OCI-LY3 (cell line): Measurements from ENCODE around the gene SRR.

Source experiments
- H2AFZ ChIP-seq: fragments of 200-600, 300-600 bp; shearing (Covaris generic); 2 replicates; pipeline ENCODE4 v1.6.0; 2014; ENCODE audit warnings: antibody characterized with exemption, low read depth, low read length
- H3K27ac ChIP-seq: fragments of 200-600, 300-600 bp; sonication (generic); 2 replicates; pipeline ENCODE4 v1.5.1; 2014; ENCODE audit warnings: mild to moderate bottlenecking, low read length, moderate library complexity, mixed read lengths
- H3K27me3 ChIP-seq: fragments of 200-600, 300-600 bp; sonication (generic); 2 replicates; pipeline ENCODE4 v1.6.1; 2014; ENCODE audit warnings: low read depth, low read length, mixed read lengths
- H3K36me3 ChIP-seq: fragments of 200-600, 300-600 bp; sonication (generic); replicated peaks from 2 replicates; pipeline ENCODE3; 2014; ENCODE audit warnings: low read depth, low read length, mixed read lengths
- H3K4me1 ChIP-seq: fragments of 300-600, 200-600 bp; sonication (generic); 2 replicates; pipeline ENCODE4 v1.6.1; 2014; ENCODE audit warnings: low read length, mixed read lengths
- H3K4me2 ChIP-seq: fragments of 200-600, 300-600 bp; sonication (generic); 2 replicates; pipeline ENCODE4 v1.6.1; 2014; ENCODE audit warnings: low read length, mixed read lengths
- H3K4me3 ChIP-seq: fragments of 300-600, 200-600 bp; sonication (generic); 2 replicates; pipeline ENCODE4 v1.5.1; 2014; ENCODE audit warnings: antibody characterized with exemption, mild to moderate bottlenecking, low read length, moderate library complexity
- H3K79me2 ChIP-seq: fragments of 300-600, 200-600 bp; shearing (Covaris generic); 2 replicates; pipeline ENCODE4 v1.6.1; 2014; ENCODE audit warnings: mild to moderate bottlenecking, low read length, mixed read lengths
- H3K9ac ChIP-seq: fragments of 300-600, 200-600 bp; shearing (Covaris generic); 2 replicates; pipeline ENCODE4 v1.6.0; 2014; ENCODE audit warnings: mild to moderate bottlenecking, low read length, moderate library complexity
- H3K9me3 ChIP-seq: fragments of 200-600, 300-600 bp; shearing (Covaris generic); 2 replicates; pipeline ENCODE4 v1.6.1; 2014; ENCODE audit warnings: low read length, mixed read lengths; ENCODE audit not compliant: insufficient read depth
- H4K20me1 ChIP-seq: fragments of 200-600, 300-600 bp; sonication (generic); 2 replicates; pipeline ENCODE4 v1.6.1; 2016; ENCODE audit warnings: low read length, mixed read lengths; ENCODE audit not compliant: insufficient read depth
- EZH2phosphoT487 ChIP-seq: fragments of 200-600 bp; shearing (Covaris generic); IDR thresholded peaks from 2 replicates; pipeline ENCODE4 v1.6.1; 2018; ENCODE audit warnings: antibody characterized with exemption, mixed run types, low read depth
- TF ChIP-seq, protein P1 (sequence below): fragments of 200-600, 300-600 bp; sonication (generic); IDR thresholded peaks from 2 replicates; pipeline ENCODE4 v1.5.1; 2014; ENCODE audit warnings: antibody characterized with exemption, low read length, low read depth

Gene SRR

DNA sequence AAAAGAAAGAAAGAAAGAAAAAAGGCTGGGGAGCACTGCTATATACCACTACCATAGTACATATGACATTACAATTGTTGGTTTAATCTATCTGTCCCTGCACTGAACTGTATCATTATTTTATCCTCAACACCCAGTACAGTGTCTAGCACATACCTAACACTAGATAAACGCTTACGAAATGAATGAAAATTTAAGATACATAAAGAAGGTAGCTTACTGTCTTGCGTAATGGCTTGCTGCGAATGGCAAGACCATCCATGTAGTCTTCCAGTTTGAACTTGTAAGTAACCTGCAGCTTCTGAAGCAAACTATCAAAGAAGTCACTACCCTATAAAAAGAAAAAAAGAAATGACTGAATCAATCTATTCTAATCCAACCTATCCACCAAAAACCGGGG, 6.7 kb upstream of the SRR start:
- no peaks in the 10 kb centered on the region for H3K36me3 ChIP-seq

DNA sequence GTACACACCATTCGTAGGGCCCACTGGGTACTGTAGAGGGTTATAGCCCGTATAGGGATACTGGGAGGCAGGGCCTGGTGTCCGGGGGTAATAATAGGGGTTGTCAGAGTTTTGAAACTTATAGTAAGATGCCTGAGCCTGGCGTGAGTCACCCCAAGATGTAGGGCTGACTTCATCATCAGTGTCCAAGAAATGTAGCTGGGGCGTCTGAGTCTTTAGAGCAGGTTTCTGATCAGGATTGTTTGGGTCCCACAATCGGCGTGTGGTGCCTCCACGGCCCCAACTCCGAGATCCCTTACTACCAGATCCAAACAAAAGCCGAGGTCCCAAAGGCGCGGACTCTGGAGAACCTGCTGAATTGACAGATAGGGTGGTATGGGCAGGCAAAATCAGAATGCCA, 4.6 kb upstream of the SRR start:
- Histone ChIP-seq H3K27ac (no peak overlapping the region), H3K79me2 (peaks cover 9% of the 10 kb centered on the region), H4K20me1 (no peaks in the 10 kb centered on the region), H3K27me3 (no peaks in the 10 kb centered on the region), H3K4me1 (peaks cover 4% of the 10 kb centered on the region; the same call in 1 of the 2 replicates), H3K36me3 (no peaks in the 10 kb centered on the region), H3K9me3 (no peaks in the 10 kb centered on the region), H3K9ac (no peak overlapping the region), H2AFZ (no peak overlapping the region), H3K4me2 (no peak overlapping the region), H3K4me3 (no peak overlapping the region)
- no peak for TF ChIP-seq EZH2phosphoT487
- TF ChIP-seq, protein P1, sequence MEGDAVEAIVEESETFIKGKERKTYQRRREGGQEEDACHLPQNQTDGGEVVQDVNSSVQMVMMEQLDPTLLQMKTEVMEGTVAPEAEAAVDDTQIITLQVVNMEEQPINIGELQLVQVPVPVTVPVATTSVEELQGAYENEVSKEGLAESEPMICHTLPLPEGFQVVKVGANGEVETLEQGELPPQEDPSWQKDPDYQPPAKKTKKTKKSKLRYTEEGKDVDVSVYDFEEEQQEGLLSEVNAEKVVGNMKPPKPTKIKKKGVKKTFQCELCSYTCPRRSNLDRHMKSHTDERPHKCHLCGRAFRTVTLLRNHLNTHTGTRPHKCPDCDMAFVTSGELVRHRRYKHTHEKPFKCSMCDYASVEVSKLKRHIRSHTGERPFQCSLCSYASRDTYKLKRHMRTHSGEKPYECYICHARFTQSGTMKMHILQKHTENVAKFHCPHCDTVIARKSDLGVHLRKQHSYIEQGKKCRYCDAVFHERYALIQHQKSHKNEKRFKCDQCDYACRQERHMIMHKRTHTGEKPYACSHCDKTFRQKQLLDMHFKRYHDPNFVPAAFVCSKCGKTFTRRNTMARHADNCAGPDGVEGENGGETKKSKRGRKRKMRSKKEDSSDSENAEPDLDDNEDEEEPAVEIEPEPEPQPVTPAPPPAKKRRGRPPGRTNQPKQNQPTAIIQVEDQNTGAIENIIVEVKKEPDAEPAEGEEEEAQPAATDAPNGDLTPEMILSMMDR, result no peak

More for the DNA sequence above, 6.7 kb upstream of the SRR start:
- Histone ChIP-seq H3K27ac (no peak overlapping the region), H3K79me2 (no peaks in the 10 kb centered on the region), H3K27me3 (no peaks in the 10 kb centered on the region), H3K4me1 (no peaks in the 10 kb centered on the region), H3K4me2 (no peak overlapping the region), H3K9me3 (no peaks in the 10 kb centered on the region), H3K4me3 (no peak overlapping the region), H3K9ac (no peak overlapping the region), H2AFZ (no peak overlapping the region), H4K20me1 (no peaks in the 10 kb centered on the region)
- TF ChIP-seq, protein P1, result no peak
- no peak for TF ChIP-seq EZH2phosphoT487

DNA sequence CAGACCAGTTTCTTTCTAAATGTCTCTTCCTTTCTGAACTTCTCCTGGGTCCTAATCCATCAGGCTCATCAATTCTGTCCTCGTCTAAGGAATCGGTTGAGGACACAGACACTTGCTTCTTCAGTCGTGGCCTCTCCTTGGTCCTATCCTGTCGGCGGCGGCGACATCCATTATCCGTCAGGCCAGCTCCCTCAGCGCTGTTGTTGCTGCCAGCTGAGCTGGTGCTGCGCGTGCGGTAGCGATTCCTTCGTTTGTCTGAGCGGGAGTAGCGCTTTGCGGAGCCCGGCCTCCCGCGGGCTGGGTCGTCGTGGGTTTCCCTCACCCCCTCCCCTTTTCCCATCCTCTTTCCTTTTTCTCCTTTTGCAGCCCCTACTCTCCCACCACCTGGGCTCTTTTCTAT, 4.0 kb upstream of the SRR start:
- Histone ChIP-seq H3K79me2 (peaks cover 9% of the 10 kb centered on the region), H3K36me3 (no peaks in the 10 kb centered on the region)

DNA sequence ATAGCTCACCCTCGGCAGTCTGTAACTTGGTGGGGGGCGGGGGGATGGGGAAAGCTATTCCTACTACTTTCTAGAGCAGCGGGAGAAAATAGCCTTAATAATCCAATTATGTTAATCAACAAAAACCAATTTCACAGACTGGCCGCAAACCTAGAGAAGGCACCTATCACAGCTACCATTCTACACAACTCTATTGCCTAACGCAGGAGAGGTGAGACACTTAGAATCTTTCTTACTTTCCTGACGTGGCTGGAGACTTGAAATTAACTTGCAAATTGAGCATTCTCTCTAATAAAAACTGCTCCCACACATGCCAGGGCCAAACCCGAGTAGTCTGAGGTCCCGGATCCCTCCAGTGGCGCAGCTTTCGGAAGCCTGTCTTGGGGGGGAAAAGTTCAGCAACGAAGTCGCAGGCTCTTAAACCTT, 959 bp upstream of the SRR start:
- H3K4me1 ChIP-seq, result peaks cover 4% of the 10 kb centered on the region; the same call in 1 of the 2 replicates
- H3K4me2 ChIP-seq, result peak overlapping the region; percentile 96
- peak overlapping the region; percentile 98 for H3K4me3 ChIP-seq
- no peaks in the 10 kb centered on the region for H4K20me1 ChIP-seq
- H3K27me3 ChIP-seq, result no peaks in the 10 kb centered on the region
- H2AFZ ChIP-seq, result peak overlapping the region; percentile 63; the same call in 1 of the 2 replicates
- H3K27ac ChIP-seq, result peak overlapping the region; percentile 53; the same call in 1 of the 2 replicates
- H3K9me3 ChIP-seq, result no peaks in the 10 kb centered on the region
- TF ChIP-seq, protein P1, result no peak
- TF ChIP-seq EZH2phosphoT487, result no peak
- peak overlapping the region; percentile 85 for H3K9ac ChIP-seq
- no peaks in the 10 kb centered on the region for H3K36me3 ChIP-seq
- peaks cover 9% of the 10 kb centered on the region for H3K79me2 ChIP-seq

More for the DNA sequence above, 4.0 kb upstream of the SRR start:
- Histone ChIP-seq H3K27me3 (no peaks in the 10 kb centered on the region), H3K4me2 (no peak overlapping the region), H3K9ac (no peak overlapping the region), H3K9me3 (no peaks in the 10 kb centered on the region), H2AFZ (no peak overlapping the region), H3K4me3 (no peak overlapping the region), H4K20me1 (no peaks in the 10 kb centered on the region), H3K4me1 (peaks cover 4% of the 10 kb centered on the region; the same call in 1 of the 2 replicates), H3K27ac (no peak overlapping the region)
- TF ChIP-seq, protein P1, result no peak
- no peak for TF ChIP-seq EZH2phosphoT487
